Left kidney (tissue), 2 donors: ENCODE results near the gene OSMR. TPM values are rescaled to one million over a fixed set of nuclear protein-coding genes. Genes with fewer than 3 reads are reported as not detected.

Source experiments
- DNase-seq: peaks from one replicate; pipeline ENCODE4 v3.0.0-alpha.2; 2013
- polyA plus RNA-seq: library from polyadenylated mRNA; unstranded; fragments of 120-200 nt; gene quantifications from one replicate; pipeline ENCODE4 v1.2.1, GENCODE V29; 2013; ENCODE audit not compliant: insufficient read length

Gene OSMR
- polyA plus RNA-seq, 1 donor, result 10.7 TPM

DNA sequence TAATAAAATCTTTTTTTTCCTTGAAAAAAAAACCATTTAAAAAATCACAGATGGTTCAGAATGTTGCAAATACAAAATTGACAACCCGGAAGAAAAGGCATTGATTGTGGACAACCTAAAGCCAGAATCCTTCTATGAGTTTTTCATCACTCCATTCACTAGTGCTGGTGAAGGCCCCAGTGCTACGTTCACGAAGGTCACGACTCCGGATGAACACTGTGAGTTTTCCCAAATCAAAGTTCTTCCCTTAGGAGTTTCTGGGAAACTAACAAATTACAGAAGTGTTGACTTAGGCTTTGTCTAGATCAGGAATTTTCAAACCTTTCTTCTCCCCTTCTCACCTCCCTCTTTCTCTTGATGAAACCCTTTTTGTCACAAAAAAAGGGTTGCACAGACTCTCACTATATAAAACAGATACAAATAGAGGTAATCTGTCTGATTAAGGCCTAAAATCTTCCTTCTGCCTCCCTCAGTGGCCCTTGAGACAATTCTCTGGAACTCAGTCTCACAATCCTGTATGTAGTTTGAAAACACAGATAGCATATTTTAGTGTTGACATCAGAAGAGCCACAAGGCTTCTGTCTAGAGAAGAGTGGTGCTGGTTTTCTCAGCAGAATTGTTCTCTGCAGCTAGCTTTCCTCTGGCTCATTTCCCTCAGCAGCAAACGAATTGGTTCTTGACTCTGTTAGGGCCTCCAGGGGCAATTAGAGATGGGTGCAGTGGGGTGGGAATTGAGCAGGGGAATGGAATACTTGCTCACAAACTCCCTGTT is 79.5 kb downstream of the OSMR start:
- DNase-seq, result no peak

DNA sequence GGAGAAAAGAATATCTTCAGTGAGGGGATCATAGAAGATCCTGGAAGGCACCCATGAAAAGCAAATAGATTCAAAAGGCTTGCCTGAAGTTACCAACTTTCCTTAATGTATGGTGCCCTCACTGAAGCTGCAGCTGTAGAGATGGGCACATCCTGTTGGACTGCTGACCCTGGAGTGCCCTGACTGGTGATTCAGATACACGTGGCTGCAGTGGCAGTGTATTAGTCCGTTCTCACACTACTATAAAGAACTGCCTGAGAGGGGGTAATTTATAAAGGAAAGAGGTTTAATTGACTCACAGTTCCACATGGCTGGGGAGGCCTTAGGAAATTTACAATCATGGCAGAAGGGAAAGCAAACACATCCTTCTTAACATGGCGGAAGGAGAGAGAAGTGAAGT is 80.3 kb downstream of the OSMR start:
- DNase-seq, result no peak

DNA sequence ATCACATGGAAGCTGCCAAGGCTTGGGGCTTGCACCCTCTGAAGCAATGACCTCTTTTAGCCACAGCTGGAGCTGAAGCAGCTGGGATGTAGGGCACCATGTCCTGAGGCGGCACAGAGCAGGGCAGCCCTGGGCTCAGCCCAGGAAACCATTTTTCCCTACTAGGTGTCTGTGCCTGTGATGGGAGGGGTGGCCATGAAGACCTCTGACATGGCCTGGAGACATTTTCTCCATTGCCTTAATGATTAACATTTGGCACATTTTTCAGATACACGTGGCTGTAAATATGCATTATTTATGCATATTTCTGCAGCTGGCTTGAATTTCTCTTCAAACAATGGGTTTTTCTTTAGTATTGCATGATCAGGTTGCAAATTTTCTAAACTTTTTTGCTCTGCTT is 81.7 kb downstream of the OSMR start:
- DNase-seq, result no peak

DNA sequence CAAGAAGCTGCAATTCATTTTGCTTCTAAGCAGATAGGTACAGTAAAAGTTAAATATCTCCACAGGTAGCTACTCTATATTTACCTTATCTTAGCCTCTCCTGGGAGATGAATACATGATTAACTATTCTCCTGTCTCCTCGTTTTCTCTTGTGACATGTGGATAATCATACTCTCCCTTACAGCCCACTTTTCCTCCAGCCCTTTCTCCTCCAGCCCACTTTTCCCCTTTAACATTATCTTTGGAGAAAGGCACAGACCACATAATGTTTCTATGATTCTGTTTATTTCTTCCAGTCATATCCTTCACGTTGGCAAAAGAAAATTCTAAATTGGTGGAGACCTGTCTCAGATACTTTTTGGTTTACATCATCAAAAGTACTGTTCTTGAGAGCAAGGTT is 84.0 kb downstream of the OSMR start:
- DNase-seq, result no peak

DNA sequence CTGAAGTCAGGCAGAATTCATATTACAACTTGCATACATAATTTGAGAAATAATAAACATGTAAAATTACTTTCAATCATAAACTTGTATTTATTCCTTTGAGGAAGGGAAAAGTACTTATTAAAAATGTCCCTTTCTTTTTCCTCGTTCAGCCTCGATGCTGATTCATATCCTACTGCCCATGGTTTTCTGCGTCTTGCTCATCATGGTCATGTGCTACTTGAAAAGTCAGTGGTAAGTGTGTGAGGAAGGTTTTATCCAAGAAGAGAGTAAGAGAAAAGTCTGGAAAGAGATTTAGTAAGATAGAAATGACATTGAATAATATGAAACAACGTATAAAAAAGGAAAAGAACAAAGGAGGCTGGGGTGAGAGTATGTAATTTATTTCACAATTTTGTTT is 85.9 kb downstream of the OSMR start:
- no peak for DNase-seq

DNA sequence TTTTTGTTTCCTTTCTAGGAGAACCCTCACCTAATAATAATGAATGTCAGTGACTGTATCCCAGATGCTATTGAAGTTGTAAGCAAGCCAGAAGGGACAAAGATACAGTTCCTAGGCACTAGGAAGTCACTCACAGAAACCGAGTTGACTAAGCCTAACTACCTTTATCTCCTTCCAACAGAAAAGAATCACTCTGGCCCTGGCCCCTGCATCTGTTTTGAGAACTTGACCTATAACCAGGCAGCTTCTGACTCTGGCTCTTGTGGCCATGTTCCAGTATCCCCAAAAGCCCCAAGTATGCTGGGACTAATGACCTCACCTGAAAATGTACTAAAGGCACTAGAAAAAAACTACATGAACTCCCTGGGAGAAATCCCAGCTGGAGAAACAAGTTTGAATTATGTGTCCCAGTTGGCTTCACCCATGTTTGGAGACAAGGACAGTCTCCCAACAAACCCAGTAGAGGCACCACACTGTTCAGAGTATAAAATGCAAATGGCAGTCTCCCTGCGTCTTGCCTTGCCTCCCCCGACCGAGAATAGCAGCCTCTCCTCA is 87.1 kb downstream of the OSMR start:
- DNase-seq, result no peak

DNA sequence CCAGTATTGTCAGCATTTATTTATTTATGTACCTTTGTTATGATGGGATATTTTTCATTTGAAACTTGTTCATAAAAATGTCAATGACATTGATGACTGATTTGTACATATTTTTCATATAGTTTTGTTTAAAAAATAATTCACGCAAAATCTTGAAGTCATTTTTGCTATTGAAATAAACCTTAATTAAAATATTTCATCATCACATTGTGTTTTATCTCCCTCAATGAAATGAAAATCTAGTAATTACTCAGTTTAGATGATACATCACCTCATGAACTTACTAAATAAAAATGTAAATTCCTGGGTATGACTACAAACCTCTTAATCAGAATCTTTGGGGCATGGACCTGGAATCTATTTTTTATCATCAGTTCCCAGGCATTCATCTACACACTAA is 89.6 kb downstream of the OSMR start:
- no peak for DNase-seq

DNA sequence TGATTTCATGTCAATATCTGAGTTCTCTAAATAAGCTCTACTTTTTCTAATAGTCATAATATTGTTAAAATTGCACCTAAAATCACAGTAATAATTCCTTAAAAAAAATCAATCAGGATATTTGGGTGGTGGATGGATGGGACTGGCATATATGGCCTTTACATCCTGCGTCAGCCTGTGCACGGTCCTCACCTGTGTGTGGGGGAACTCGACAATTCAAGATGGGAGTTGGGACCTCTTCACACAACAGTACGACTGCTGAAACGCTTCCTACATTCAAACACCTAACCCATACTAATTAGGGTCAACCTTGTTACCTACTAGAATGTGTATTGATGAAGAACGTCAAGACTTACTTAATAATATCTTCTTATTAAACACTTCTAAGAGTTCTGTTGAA is 90.5 kb downstream of the OSMR start:
- no peak for DNase-seq

DNA sequence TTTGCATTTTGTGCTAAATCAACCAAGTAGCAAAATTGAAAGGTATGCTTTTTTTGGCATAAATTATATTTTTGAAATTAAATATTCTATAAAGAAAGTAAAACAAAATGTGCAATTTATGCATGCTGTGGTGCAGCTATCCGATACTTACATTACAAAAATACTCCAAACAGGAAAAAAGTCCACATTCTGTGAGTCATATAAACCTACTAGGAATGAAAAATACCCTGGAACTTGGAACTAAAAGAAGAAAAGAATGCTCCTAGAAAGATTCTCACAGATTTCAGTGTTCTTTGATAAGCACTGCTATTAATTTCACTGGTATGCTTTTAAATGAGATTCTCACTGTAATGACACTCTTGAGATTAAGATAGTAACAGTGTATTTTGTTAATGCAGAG is 92.6 kb downstream of the OSMR start:
- DNase-seq, result no peak

DNA sequence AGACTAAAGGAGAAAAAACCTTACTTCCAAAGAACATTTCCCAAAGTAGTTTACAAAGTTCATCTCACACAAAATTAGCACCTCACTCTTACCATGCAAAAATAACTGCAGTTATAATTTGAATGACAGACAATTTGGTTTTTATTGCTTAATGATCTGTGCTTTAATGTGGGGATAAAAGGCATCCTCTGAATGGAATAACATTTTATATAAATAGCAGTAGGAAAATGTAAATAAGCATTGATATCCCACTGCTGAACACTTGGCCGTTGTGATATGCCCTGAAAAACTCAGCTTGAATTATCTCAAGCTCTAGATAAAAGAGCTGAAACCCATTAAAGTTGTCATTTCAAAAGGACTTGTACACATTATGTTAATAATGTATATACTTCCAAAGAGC is 93.2 kb downstream of the OSMR start:
- DNase-seq, result no peak

DNA sequence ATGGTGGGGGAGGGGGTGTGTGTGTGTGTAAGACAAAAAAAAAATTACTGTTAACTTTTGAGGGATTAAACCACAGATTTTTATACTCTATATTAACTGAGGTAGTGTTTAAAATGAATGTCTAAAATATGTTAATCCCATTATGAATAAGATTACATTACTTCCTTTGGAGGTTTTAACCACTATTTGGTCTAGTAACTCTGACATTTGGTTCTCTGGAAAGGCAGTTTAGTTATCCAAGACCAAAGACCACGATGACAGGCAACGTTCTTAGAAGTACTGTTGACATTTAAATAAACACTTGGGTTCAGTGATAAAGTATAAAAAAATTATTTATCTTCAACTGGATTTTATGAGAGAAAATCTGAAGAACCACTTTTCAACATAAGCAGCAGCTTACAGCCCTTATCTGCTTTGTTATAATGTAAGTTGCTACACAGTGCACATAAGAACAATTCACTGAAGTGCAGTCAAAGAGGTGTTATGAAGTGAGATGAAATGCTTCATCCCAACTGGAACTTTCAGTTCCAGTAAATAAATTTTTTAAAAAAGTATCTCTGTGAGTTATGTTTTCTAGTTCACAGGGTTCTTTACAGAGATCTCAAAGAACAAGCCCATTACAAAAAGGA is 94.5 kb downstream of the OSMR start:
- DNase-seq, result no peak

DNA sequence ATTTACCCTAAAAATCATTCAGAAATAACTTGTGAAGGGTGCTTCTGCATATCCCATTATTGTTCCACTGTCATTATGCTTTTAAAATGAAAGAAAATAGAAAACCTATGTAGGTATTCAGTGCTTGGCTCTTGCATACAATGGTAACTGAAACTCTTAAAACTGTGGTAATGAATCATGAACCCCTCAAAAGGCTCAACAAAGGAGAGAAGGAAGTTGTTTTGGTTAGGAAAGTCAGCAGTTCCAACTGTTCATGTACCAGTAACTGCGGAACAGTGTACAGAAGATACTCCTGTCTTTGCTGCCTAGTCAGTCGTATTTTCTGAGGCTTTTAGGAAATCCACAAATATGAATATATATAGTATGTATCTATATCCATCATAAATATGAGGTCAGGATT is 96.1 kb downstream of the OSMR start:
- DNase-seq, result no peak

DNA sequence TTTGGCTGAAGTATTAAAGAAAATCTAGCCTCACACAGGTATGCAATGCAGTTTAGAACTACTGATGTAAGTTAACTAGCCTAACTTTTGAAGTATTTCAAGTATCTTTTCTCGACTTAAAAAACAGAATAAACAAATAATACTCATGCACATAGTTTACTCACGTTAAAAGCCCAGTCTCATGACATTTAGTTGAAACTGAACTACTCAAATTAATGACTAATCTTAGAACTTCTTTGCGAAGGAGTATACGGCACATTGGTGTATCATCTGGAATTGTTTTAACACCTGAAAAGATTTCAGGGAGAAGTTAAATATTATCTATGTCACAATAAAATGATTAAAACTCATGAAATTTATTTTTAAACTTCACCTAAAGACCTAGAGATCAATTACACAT is 98.5 kb downstream of the OSMR start:
- DNase-seq, result no peak

DNA sequence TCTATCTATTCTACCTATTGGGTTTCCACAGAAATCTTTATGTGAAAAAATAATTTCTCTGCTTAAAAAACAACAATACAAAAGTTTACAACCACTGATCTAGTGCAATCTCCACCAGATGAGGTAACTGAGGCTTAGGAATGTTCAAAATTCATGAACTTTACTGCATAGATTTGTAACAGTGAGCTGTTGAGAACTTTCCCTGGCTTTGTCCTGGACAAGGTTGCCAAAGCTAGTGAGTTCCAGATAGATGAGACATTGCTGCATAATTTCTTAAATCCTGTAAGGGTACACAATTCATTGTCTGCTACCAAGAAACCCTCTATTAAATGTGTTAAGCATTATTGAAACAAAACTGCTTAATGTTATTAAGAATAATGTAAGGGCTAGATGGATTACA is 102.7 kb downstream of the OSMR start:
- DNase-seq, result no peak

DNA sequence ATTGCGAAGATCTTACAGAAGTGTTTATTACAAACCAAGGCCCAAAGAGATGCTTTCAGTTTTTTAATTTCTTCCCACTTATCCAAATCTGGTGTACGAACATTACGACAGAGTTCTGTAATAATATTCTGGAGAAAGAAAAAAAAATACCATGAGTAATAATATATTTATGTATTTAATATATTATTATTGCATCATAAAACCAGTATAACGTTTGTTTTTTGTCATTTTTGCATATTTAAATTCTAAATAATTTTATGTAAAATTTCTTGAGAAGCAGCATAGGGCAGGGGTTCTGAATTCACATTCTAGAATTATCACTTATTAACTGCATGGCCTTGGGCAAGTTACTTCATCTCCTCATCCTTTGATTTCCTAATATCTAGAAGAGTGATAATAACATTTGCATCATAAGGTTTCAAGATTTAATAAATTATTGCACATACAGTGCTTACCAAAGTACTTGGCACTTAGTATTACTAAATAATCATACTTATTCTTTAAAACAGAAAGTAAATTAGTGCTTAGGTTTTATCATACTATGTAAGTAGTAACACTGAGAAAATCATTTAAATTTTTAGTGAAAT is 107.7 kb downstream of the OSMR start:
- no peak for DNase-seq

DNA sequence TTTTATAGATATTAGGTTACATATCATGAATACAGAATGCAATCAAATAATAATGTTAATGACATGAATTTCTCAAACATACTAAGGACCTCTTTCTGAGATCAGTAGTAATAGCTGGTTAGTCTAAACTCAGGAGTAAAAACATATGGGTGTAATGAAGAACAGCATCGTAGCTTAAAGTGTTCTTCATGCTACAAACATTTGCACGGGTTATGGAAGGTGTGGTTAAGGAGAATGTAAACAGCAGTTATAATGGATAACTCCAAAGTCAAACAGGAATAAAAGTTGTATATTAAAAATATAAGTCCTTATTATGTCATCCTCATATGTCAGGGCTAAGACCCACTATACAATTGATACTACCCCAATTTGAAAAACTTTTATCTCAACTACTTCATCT is 115.9 kb downstream of the OSMR start:
- DNase-seq, result no peak

DNA sequence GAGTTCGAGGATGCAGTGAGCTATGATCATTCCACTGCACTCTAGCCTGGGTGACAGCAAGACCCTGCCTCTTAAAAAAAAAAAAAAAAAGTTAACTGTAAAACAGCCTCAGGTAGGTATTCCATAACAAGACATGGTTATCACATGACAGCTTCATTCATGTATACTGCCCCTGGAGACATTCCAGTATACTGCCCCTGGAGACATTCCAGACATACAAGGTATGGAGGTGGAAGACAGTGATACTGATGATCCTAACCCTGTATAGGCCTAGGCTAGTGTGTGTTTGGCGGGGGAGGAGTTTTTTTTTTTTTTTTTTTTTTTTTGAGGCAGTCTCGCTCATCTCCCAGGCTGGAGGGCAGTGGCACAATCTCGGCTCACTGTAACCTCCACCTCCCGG is 122.9 kb downstream of the OSMR start:
- no peak for DNase-seq

DNA sequence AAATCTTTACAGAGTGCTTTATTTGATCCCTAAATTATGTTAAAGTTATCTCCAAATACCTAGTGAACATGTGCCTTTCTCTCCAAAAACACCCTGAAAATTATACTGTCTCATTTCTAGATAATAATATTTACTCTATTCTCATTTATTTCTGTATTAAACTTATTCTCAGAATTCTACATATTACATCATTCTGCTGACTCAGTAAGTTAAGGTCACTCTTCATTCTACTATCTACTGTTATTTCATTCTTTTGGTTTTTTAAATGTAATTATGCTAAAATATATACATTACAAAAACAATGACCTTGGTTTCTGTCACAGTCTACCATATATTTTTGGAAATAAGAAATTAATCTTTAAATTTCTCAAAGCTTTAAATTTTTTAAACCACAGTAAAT is 132.2 kb downstream of the OSMR start:
- DNase-seq, result no peak

DNA sequence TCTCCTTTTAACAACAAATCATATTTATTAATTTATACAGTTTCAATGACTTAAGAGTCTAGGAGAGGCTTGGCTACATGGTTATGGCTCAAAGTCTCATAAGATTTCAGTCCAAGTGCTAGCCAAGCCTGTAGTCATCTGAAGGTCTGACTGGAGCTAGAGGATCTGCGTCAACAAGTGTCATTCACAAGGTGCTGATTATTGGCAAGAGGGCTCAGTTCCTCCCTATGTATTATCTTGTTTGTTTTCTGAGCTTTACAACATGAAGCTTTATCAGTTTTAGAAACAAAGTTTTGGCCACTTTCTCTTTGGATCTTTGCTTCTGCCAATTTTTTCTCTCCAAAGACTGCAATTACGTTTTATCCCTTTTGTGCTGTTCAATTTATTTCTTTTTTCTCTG is 133.7 kb downstream of the OSMR start:
- DNase-seq, result no peak
